ENCODE data around the gene SLC12A2. TPM values are rescaled to one million over a fixed set of nuclear protein-coding genes. Genes with fewer than 3 reads are reported as not detected.

SLC12A2 gene
- total and polyA plus RNA-seq, 12 donors = 5.6 to 82.6 (median 52.9) TPM

GRCh38 chr5:128224336-128224735 is 140.8 kb downstream of the SLC12A2 start:
- Histone ChIP-seq H3K4me1 (replicated peaks in 1 of 2) (no peaks in the 10 kb centered on the region), H3K27me3 (no peaks in the 10 kb centered on the region), H3K4me3 (no peak overlapping the region), H3K9me3 (replicated peaks in 1 of 3) (no peaks in the 10 kb centered on the region), H3K27ac (no peak overlapping the region), H3K36me3 (replicated peaks in 1 of 2) (no peaks in the 10 kb centered on the region)
- intact Hi-C loops (cut with DNase I) = loop anchor here in 1 of 2 donors (5.0 kb wide), 1 partner anchor 448 kb away; no protein-coding TSS in a partner anchor
- TF ChIP-seq CTCF (IDR thresholded peaks at IDR 0.05) (no peak), POLR2A (IDR thresholded peaks at IDR 0.05) (no peak)
- no peak for DNase-seq
- WGBS, 4 donors = 50 to 71% (median 55%) methylated on average over 1 of the region's 1 CpG

- 91 to 100% (median 98%) methylated on average over 2 of the region's 2 CpGs for WGBS, 4 donors
- H3K27me3 ChIP-seq = no peaks in the 10 kb centered on the region
- no peaks in the 10 kb centered on the region for H3K9me3 ChIP-seq (replicated peaks in 1 of 3)
- no peak for DNase-seq
- TF ChIP-seq POLR2A (IDR thresholded peaks at IDR 0.05) (no peak), CTCF (IDR thresholded peaks at IDR 0.05) (no peak)
- H3K27ac ChIP-seq = no peak overlapping the region
- no peaks in the 10 kb centered on the region for H3K4me1 ChIP-seq (replicated peaks in 1 of 2)
- intact Hi-C loops (cut with DNase I) = no loop called here
- no peak overlapping the region for H3K4me3 ChIP-seq
- no peaks in the 10 kb centered on the region for H3K36me3 ChIP-seq (replicated peaks in 1 of 2)
Observed at GRCh38 chr5:128225245-128226030, 141.9 kb downstream of the SLC12A2 start.

GRCh38 chr5:128228008-128228407 is 144.4 kb downstream of the SLC12A2 start:
- H3K4me1 ChIP-seq (replicated peaks in 1 of 2) = no peaks in the 10 kb centered on the region
- no peak overlapping the region for H3K27ac ChIP-seq
- H3K36me3 ChIP-seq (replicated peaks in 1 of 2) = no peaks in the 10 kb centered on the region
- H3K27me3 ChIP-seq = no peaks in the 10 kb centered on the region
- TF ChIP-seq CTCF (IDR thresholded peaks at IDR 0.05) (no peak), POLR2A (IDR thresholded peaks at IDR 0.05) (no peak)
- DNase-seq = no peak
- intact Hi-C loops (cut with DNase I) = no loop called here
- 59 to 83% (median 70%) methylated on average over 1 to 3 of the region's 3 CpGs for WGBS, 4 donors
- H3K9me3 ChIP-seq (replicated peaks in 1 of 3) = no peaks in the 10 kb centered on the region
- H3K4me3 ChIP-seq = no peak overlapping the region

- Histone ChIP-seq H3K36me3 (replicated peaks in 1 of 2) (no peaks in the 10 kb centered on the region), H3K4me1 (replicated peaks in 1 of 2) (no peaks in the 10 kb centered on the region), H3K9me3 (replicated peaks in 1 of 3) (no peaks in the 10 kb centered on the region), H3K4me3 (no peak overlapping the region), H3K27me3 (no peaks in the 10 kb centered on the region), H3K27ac (no peak overlapping the region)
- WGBS, 4 donors = 28 to 45% (median 36%) methylated on average over 3 of the region's 3 CpGs
- no peak for TF ChIP-seq POLR2A (IDR thresholded peaks at IDR 0.05)
- no peak for TF ChIP-seq CTCF (IDR thresholded peaks at IDR 0.05)
- intact Hi-C loops (cut with DNase I) = no loop called here
- DNase-seq = peak in 3 of 7 donors; percentile 17 to 57 (median 32)
Observed at GRCh38 chr5:128228521-128228920, 145.0 kb downstream of the SLC12A2 start.
